ENCODE data around the gene ABHD16A.

ABHD16A gene

DNA sequence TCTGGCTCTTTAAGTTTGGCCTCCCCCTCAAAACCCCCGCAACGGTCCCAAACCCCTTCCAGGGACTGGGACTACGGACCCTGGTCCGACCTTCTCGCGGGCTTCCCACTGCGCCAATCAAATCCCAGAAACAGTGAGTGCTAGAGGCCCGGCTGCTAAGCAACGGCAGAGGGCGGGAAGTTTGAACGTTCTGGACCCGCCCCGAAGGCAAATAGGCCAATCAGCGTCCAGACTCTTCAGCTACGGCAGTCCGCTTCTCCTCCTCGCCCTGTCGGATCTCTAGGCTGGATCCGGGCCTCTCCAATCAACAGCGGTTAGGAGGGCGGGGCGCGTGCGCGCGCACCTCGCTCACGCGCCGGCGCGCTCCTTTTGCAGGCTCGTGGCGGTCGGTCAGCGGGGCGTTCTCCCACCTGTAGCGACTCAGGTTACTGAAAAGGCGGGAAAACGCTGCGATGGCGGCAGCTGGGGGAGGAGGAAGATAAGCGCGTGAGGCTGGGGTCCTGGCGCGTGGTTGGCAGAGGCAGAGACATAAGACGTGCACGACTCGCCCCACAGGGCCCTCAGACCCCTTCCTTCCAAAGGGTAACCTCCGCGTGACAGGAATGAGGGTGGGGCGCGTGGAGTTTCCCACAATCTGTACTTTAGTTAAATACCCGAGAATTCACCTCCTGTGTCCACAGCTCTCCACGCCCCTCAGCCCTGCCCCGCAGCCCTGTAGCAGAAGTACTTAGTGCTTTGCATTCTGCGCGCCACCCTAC lies 36.7 kb upstream of the ABHD16A start, which contains the start of gene MSH5:
TSS of gene MSH5 (plus strand) at position 367 of the 758 bp plus-strand sequence. CDS start 462 bp downstream, outside the sequence.
- no peak for TF ChIP-seq TOX (CRISPR knock-in tag; IDR thresholded peaks at IDR 0.05; ENCODE audit: borderline replicate concordance)
- peak; percentile 90 for ATAC-seq

DNA sequence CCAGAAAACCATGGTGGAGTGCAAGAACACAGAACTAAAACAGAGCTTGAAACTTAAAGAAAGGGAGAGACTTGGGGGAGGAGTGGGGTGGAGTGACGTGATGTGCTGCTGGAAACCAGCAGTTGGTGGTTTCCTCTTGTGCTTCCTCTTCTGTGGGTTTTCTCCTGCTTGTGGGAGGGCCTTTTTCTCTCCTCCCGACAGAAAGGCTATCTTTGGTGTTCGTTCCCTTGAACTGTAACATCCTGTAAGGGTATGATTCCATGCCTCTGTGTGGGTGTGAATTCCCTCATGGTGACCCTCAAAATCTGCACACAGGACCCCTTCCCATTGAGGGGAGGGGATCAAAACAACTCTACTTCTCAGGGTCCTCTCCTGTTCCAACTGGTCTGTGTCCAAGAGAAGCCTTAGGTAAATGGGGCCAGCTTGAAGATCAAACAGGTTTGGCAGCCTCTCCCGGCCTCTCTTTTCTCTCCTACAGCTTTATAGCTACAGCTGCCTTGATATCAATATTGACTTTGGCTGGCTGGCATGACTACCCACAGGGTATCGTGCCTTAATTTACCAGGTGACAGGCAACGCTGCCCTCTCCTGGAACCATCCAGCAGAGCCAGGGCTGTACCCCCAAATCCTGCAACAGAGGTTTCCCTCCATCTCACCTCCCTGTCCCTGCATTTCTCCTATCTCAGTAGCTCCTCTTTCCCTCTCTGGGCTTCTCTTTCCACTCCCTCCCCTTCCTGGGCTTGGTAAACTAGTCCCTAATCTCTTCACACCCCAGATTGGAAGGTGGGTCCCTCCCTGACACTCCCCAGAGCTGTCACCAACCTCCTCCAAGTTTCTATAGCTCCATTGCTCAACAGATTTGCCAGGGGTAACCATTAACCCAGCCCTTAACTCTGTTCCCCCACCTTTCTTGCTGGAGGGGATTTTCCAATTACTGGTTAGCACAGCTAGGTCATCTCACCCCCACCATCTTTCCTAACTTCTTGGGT lies 35.2 kb upstream of the ABHD16A start:
- peak; percentile 29 for ATAC-seq
- TF ChIP-seq RARB (CRISPR knock-in tag; IDR thresholded peaks at IDR 0.05): no peak
- no peak for TF ChIP-seq ZFP30 (CRISPR knock-in tag; IDR thresholded peaks at IDR 0.05)

DNA sequence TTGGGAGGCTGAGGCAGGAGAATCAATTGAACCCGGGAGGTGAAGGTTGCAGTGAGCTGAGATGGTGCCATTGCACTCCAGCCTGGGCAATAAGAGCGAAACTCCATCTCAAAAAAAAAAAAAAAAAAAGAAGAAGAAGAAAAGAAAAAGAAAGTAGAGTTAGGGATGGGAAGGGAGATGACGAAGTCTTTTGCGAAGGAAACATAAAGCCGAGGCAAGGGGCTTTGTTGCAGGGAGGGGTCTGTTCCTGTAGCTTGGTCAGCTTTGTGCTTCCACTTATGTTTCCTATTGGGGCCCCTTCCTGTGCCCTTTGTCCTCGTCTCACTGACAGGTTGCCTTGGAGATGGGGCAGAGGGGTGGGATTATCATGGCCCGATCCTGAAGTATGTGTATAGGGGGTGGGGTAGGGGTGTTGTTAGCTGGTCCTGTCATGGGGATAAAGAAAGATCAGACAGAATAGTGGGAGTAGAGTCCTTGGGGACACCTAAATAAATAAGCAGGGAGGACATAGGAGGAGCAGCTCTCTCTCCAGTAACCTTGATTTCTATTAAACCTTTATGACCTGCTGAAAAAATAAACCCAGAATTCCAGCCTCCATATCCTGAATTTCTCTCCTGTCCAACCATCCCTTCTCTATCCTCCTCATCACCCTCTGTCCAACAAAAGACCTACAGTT lies 34.3 kb upstream of the ABHD16A start:
- no peak for TF ChIP-seq ZNF70 (CRISPR knock-in tag; IDR thresholded peaks at IDR 0.05)
- TF ChIP-seq GLIS3 (CRISPR knock-in tag; IDR thresholded peaks at IDR 0.05): no peak
- no peak for TF ChIP-seq TCF4 (CRISPR knock-in tag; IDR thresholded peaks at IDR 0.05; ENCODE audit: borderline replicate concordance)
- no peak for TF ChIP-seq OSR1 (CRISPR knock-in tag; IDR thresholded peaks at IDR 0.05)
- no peak for TF ChIP-seq PPARA (CRISPR knock-in tag; IDR thresholded peaks at IDR 0.05; ENCODE audit: borderline replicate concordance)
- TF ChIP-seq ISL1 (CRISPR knock-in tag; IDR thresholded peaks at IDR 0.05): no peak
- TF ChIP-seq, protein P1, sequence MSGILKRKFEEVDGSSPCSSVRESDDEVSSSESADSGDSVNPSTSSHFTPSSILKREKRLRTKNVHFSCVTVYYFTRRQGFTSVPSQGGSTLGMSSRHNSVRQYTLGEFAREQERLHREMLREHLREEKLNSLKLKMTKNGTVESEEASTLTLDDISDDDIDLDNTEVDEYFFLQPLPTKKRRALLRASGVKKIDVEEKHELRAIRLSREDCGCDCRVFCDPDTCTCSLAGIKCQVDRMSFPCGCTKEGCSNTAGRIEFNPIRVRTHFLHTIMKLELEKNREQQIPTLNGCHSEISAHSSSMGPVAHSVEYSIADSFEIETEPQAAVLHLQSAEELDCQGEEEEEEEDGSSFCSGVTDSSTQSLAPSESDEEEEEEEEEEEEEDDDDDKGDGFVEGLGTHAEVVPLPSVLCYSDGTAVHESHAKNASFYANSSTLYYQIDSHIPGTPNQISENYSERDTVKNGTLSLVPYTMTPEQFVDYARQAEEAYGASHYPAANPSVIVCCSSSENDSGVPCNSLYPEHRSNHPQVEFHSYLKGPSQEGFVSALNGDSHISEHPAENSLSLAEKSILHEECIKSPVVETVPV (CRISPR knock-in tag; IDR thresholded peaks at IDR 0.05): no peak
- no peak for TF ChIP-seq ZC3H10 (CRISPR knock-in tag; IDR thresholded peaks at IDR 0.05)
- TF ChIP-seq, protein P2, sequence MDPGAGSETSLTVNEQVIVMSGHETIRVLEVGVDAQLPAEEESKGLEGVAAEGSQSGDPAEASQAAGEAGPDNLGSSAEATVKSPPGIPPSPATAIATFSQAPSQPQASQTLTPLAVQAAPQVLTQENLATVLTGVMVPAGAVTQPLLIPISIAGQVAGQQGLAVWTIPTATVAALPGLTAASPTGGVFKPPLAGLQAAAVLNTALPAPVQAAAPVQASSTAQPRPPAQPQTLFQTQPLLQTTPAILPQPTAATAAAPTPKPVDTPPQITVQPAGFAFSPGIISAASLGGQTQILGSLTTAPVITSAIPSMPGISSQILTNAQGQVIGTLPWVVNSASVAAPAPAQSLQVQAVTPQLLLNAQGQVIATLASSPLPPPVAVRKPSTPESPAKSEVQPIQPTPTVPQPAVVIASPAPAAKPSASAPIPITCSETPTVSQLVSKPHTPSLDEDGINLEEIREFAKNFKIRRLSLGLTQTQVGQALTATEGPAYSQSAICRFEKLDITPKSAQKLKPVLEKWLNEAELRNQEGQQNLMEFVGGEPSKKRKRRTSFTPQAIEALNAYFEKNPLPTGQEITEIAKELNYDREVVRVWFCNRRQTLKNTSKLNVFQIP (CRISPR knock-in tag; IDR thresholded peaks at IDR 0.05; ENCODE audit: borderline replicate concordance, low read depth): no peak
- TF ChIP-seq, protein P3, sequence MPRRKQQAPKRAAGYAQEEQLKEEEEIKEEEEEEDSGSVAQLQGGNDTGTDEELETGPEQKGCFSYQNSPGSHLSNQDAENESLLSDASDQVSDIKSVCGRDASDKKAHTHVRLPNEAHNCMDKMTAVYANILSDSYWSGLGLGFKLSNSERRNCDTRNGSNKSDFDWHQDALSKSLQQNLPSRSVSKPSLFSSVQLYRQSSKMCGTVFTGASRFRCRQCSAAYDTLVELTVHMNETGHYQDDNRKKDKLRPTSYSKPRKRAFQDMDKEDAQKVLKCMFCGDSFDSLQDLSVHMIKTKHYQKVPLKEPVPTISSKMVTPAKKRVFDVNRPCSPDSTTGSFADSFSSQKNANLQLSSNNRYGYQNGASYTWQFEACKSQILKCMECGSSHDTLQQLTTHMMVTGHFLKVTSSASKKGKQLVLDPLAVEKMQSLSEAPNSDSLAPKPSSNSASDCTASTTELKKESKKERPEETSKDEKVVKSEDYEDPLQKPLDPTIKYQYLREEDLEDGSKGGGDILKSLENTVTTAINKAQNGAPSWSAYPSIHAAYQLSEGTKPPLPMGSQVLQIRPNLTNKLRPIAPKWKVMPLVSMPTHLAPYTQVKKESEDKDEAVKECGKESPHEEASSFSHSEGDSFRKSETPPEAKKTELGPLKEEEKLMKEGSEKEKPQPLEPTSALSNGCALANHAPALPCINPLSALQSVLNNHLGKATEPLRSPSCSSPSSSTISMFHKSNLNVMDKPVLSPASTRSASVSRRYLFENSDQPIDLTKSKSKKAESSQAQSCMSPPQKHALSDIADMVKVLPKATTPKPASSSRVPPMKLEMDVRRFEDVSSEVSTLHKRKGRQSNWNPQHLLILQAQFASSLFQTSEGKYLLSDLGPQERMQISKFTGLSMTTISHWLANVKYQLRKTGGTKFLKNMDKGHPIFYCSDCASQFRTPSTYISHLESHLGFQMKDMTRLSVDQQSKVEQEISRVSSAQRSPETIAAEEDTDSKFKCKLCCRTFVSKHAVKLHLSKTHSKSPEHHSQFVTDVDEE (CRISPR knock-in tag; IDR thresholded peaks at IDR 0.05): no peak

DNA sequence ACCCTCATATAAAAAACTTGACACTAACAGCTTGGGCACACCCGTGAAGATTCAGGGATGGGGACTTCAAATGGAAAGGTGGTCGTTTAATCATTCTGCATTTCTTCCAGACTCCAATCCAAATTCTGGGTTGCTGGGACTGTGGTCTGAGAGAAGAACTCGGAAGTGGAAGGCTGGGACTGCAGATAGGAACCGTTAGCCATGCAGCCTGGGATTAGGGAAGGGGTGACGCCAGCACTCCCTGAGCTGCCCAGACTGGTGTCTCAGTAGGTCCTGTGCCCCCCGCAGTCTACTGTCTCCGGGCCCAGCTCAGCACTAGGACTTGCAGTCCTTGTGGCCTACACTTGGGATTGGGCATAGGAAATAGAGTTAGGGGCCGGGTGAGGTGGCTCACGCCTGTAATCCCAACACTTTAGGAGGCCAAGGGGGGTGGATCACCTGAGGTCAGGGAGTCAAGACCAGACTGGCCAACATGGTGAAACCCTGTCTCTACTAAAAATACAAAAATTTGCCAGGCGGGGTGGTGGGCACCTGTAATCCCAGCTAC lies 33.7 kb upstream of the ABHD16A start:
- TF ChIP-seq, protein P1 (CRISPR knock-in tag; IDR thresholded peaks at IDR 0.05): no peak
- TF ChIP-seq ISL1 (CRISPR knock-in tag; IDR thresholded peaks at IDR 0.05): no peak
- no peak for TF ChIP-seq ZNF8 (CRISPR knock-in tag; IDR thresholded peaks at IDR 0.05)
- no peak for TF ChIP-seq ZFP3 (CRISPR knock-in tag; IDR thresholded peaks at IDR 0.05)
- TF ChIP-seq BACH2 (CRISPR knock-in tag; IDR thresholded peaks at IDR 0.05; ENCODE audit: borderline replicate concordance): no peak
- TF ChIP-seq CSDC2 (CRISPR knock-in tag; IDR thresholded peaks at IDR 0.05): no peak
- no peak for TF ChIP-seq GLIS3 (CRISPR knock-in tag; IDR thresholded peaks at IDR 0.05)
- TF ChIP-seq ZNF70 (CRISPR knock-in tag; IDR thresholded peaks at IDR 0.05): no peak
- ATAC-seq: no peak

More for the DNA sequence above, 34.3 kb upstream of the ABHD16A start:
- ATAC-seq: no peak
